Left forelimb (tissue), 1 donor: ENCODE results near the gene IDH1.
"Not testable (repeated sequence)": the region's sequence is repeated elsewhere in the genome, so short reads cannot be mapped to it uniquely, and the experiment has no call there.

ENCODE experiments used
- DNase-seq: peaks from one replicate; pipeline ENCODE4 v3.0.0-alpha.2; 2018; ENCODE audit warnings: low spot score

Gene IDH1

DNA sequence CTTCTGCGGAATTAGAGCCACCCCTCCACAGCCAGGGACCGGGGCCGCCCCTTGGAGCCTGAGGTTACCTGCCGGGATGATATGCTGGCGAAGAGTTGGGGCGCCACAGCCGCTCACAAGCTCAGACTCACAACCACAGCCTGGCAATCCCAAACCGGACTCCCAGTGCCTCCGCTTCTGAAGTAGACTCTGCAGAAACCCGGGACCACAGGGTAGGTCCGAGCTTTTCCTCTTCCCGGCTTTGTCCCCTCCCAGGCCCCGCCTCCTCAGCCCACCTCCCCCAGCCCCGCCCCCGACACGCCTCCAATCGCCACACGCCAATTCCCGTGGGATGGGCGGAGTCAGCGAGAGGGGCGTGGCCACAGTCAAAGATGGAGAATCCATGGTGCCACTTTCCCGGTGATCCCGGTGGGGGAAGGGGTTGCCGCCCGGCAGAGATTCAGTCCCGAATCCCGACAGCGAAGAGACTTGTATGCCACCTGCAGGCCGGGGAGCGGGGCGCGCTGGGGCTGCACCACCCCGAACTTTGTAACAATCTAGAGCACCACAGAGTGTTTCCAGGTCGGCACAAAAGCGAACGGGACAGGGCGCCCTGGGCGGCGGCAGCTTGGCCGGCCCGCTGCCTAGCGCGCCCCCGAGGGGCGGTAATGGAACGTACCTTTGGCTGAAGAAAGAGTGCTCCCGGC, at the start of gene IDH1:
Gene IDH1, minus strand, starts transcription at position 201 of the 686 bp plus-strand sequence. CDS start 3,520 bp downstream, outside the sequence.
- DNase-seq, result peak; percentile 99

DNA sequence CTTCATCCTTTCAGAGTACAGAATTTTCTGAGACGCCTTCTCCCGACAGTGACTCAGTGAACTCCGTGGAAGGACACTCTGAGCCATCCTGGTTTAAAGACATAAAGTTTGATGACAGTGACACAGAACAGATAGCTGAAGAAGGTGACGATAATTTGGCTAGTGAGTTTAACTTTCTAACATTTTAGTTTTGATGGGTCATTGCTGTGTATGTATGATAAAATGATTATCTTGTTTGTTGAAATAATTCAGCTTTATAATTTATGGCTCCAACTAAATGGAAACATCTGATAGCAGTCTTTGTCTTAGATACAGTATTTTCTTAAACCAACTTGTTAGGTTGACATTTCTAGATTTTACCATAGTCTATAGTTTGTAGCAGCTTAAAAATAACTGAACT, 49.3 kb upstream of the IDH1 start:
- DNase-seq, result no peak

DNA sequence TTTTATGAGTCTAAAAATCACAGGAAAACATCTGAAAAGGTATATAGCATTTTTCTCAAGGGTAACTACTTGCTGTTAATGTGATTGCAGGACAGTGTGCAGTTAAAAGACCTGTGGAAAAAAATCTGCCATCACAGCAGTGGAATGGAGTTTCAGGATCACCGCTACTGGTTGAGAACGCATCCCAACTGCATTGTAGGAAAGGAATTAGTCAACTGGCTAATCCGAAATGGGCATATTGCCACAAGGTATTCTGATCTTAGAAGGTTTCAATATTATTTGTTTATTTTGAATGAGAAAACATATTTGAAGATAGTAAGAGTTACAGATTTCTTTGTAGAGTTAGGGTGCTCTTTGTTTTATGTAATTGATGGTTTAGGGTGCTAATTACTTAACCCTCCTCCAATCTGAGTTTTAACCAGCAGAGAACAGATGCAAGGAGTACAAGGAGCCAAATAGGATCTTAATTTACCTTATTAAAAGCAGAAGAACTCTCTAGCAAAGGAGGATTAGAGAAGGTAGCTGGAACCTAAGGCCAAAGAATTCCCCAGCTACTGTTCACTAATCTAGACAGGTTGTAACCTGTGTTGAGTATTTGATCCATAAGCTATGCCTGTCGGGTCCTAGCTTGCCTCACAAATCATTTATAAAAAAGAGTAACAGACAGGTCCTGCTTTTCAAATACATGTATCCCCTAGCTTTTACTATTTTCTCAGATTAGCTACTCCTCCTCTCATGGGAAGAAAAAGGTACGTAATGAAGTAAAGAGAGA, 46.2 kb upstream of the IDH1 start:
- no peak for DNase-seq

DNA sequence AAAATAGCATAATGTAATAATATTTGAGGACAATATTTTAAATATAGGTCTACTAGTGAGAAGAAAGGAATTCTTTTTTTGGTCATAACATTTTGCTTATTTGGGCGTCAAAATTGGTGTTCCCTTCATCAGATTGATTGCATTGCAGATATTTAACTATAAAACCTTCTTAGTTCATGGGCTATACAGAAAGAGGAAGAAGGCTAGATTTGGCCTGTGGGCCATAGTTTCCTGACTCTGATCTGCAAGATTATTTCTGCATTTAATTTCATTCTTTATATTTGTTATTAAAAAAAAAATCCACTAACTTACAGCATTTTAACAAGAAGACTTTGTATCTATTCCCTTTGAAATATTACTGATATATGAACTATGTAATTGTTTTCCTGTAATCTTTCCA, 43.1 kb upstream of the IDH1 start:
- DNase-seq, result no peak

DNA sequence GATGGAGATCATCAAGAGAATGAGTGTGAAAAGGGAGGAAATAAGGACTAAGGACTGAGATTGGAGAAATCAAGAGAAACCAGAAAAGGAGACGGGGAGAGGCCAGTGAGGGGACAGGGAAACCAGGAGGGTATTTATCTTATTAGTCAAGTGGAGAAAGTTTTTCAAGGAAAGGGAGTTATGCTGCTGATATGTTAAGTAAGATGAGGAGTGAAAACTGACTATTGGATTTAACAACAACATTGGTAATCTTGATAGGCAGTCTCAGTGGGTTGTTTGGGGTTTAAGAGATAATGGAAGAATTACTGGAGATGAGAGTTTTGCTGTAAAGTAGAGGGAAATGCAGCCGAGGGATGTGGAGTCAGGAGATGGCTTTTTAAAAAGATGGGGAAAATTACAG, 41.7 kb upstream of the IDH1 start:
- DNase-seq, result no peak

DNA sequence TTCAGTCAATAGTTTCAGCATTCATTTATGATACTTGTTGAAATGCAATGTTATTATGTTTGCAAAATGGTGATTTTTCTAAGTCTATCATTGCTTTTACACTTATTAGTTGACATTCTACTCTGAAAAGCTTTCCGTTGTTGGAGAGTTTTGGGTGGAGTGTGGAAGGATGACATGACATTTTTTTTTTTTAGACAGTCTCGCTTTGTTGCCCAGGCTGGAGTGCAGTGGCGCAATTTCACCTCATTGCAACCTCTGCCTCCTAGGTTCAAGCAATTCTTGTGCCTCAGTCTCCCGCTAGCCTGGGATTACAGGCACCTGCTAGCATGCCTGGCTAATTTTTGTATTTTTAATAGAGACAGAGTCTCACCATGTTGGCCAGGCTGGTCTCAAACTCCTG, 41.0 kb upstream of the IDH1 start:
- DNase-seq, result no peak

DNA sequence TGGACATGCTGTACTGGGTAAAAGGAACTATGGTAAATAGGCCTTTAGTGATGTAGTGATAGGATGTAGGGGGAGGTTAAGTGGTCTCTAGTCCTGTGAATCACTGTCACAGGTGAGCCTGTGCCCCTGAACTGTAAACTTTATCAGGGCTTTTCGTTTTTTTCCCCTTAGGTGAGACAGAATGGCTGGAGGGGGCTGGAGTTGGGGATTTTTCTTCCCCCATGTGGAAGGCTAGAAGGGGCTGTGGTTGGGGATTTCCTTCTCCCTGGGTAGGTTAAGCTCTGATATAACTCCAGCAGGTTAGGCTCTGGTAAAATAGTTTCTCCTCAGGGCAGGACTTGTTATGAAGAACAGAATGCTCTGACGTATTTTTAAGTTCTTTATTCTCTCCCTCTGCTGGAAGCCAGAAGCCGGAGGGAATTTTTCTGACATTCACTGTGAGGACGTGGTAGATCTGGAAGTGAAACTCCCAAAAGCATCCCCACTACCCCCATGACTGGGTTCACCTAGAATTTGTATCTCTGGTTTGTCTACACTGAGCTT, 39.7 kb upstream of the IDH1 start:
- DNase-seq, result no peak

DNA sequence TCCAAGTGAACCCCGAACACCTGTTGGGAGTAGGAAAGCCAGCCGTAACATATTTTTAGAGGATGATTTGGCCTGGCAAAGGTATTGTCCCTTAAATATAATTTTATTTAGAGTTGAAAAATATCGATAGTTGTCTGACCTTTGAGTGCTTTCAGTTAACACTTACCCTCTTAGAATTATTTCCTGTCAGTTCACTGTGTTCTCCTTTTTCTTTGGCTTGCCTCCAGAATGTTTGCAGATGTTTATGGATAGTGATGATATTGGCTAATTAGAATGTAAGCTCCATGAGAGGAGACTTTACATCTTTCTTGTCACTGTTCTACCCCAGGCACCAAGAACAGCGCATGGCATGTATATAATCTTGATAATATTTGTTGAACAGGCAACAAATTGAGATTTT, 31.0 kb upstream of the IDH1 start:
- no peak for DNase-seq

DNA sequence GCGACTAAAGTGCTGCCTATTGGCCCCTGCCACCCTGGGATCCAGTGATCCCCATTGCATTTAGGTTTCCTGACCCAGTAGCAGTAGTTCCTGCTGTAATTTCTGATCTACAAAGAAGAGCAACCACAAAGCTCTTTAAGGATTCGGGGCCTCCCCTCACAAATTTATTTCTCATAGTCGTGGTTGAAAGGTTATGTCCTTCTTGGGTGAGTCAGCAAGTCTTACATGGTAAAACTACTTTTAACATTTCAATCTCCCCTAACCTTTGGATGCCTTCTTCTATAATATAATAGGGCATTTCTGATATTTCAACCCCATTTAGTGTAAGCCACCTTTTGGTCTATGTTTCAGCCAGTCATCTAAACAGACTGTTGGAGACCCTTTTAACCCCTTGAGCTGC, 26.1 kb upstream of the IDH1 start:
- DNase-seq, result no peak

DNA sequence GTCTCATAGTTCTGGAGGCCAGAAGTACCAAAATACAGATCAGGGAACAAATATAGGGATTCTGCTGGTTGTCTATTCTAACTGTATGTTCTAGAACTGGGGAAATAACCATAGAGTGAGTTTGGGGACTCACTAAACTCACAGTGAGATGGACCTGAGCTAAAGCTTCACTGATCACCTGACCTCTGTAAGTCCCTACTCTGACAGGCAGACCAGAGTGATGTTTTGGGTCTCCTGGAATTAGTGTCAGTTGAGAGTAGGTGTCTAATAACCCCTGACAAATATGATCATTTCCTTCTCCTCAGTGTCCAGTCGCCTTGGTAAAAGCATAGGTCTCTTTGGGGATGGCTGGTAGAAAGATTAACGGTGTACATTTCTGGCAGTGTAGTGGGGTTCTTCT, 25.4 kb upstream of the IDH1 start:
- DNase-seq, result no peak

DNA sequence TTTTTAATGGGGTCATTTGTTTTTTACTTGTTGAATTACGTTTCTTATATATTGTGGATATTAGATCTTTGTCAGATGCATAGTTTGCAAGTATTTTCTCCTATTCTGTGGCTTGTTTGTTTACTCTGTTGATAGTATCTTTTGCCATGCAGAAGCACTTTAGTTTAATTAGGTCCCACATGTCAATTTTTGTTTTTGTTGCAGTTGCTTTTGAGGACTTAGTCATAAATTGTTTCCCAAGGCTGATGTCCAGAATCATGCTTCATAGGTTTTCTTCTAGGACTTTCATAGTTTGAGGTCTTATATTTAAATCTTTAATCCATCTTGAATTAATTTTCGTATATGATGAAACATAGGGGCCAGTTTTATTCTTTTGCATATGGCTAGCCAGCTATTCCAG, 24.4 kb upstream of the IDH1 start:
- no peak for DNase-seq

DNA sequence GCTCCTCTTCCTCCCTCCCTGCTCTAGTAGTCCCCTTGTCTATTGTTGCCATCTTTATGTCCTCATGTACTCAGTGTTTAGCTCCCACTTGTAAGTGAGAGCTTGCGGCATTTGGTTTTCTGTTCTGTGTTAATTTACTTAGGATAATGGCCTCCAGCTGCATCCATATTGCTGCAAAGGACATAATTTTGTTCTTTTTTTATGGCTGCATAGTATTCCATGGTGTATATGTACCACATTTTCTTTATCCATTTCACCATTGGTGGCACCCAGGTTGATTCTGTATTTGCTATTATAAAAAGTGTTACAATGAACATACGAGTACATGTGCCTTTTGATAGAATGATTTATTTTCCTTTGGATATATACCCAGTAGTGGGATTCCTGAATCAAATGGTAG, 23.7 kb upstream of the IDH1 start:
- no peak for DNase-seq

DNA sequence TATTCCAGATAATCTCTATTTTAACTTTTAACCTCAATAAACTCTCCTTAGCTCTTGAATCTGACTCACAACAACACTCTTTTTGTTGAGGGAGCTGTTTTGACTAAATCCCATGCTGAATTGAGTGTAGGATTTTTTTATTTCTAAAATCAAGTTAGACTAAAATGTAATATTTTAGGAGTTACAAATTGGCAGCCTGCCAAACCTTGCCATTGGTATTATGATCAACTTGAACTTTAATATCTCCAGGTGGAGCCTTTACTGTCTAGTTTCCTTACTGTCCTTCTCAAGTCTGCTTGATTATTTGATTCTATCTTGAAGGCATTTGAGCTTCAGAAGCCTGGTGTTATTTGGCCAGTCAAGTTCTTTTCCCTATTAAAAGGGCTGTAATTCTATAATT, 19.9 kb upstream of the IDH1 start:
- no peak for DNase-seq

DNA sequence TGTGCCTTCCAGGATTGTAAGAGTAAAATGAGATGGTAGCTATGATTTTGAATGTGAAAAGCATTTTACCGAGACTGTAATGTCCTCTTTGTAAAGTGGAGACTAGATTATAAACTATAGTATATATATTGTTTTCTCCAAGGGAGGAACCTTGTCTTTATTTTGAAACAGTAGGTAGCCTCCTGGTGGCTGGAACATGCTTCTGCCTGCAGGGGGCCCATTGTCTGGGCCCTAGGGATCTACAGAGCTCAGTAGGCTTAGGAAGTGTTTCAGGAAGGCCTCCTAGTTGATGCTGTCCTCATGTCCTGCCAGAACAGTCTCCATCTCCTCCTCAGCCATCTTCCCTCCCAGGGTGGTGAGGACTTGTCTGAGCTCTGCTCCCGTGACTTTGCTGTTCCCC, 14.2 kb upstream of the IDH1 start:
- no peak for DNase-seq

DNA sequence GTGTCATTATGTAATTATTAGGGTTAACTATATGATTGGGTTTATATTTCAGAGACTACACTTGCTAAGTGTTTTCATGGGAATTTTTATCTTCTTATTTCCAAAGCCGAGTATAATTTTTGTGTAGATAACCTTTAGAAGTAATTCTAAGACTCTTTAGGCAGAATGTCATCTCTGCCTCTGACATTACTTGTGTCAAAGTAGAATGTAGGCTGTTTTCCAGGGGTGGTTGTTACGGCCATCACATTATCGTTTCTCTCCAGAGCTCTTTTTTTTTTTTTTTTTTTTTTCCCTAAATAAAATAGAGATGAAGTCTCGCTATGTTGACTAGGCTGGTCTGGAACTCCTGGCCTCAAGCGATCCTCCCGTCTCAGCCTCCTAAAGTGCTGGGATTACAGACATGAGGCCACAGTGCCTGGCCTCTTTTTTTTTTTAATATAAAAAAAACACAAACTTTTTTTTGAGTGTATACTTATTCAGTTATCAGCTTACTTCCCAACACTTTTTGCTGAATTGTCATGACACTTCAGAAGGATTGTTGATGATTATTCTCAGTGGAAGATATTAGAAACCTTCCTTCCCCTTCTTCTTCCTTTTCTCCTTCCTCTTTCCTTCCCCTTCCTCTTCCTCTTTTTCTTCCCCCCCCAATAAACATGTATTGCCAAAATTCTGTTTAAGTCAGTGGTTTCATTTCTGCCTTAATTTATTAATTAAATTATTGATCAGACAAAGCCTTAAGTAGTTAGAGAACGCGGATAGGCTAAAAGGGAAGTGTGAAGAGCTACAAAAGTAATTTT, 13.5 kb upstream of the IDH1 start:
- DNase-seq, result no peak

DNA sequence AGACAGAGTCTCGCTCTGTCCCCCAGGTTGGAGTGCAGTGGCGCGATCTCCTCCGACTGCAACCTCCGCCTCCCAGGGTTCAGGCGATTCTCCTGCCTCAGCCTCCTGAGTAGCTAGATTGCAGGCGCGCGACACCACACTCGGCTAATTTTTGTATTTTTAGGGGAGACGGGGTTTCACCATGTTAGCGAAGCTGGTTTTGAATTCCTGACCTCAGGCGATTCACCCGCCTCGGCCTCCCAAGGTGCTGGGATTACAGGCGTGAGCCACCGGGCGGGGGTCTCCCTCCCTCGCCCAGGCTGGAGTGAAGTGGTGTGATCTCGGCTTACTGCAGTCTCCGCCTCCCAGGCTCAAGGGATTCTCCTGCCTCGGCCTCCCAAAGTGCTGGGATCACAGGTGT, 12.7 kb upstream of the IDH1 start:
- not testable (repeated sequence) for DNase-seq

DNA sequence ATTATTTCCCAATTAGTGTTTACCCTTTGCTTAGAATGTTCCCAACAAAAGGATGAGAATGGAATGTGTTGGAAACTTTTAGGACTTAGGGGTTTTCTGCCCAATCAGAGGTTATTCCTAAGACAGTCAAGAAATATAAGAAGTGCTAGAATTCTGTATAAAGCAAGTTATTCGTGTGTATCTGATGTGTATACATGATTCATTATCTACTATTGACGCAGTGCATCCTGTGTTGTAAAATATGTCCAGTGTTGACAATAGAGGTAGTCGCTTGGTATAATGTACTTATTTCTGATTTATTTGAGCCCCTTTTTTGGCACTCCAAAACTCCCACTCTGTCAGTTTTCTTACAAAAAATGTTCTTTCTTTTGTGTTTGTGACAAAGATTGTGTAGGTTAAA, 12.1 kb upstream of the IDH1 start:
- no peak for DNase-seq

DNA sequence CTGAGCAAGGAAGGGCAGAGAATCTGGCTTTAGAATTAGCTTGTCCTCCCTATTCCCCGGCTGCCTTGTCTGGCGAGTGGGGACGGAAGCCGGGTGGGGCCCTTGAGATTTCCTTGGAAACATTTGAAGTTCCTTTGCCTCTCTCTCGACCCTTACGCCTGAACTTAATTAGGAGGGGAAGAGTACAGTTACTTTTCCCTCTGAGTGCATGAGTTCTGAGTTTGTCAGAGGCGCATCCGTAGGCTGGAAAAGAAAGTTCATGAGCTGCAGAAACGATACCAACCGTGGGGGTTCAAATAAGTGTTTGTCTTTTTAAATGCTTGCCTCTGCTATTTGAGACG, 11.7 kb upstream of the IDH1 start:
- DNase-seq, result no peak

DNA sequence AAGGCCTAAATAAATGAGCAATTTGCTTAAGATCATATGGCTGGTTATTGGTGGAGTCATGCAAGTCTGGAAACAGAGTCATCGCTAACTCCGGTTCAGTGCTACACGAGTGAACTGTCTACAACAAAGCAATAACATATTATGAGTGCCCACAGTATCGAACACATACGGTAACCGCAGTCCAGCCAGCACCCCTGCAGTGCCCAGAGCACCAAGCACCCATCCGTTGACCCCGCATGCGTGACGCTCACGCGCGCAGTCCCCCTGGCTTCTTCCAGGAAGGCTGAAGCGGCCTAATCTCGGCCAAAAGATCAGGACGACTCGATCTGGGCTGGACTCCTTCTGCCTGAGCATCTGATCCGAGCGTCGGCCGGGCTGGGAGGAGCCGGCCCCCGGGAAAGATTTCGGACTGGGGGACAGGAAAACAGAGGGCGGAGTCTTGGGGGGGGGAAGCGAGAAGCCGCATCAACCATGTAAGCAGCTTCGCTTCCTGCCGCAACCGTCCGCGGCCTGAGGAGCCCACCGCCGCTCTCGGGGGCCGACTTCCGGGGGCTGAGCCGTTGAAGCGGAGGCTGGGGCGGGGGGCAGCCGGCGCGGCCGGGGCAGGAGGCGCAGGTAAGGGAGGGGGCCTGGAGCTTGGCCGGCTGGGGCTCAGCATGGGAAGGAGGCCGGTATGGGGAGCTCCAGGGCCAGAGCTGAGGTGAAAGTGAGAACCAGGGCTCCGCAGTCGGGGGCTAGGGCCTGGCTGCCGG, 11.1 kb upstream of the IDH1 start, which contains the start of gene PIKFYVE:
Gene PIKFYVE, plus strand, starts transcription at position 455 of the 752 bp plus-strand sequence. CDS start 5,265 bp downstream, outside the sequence.
- DNase-seq, result peak; percentile 97

DNA sequence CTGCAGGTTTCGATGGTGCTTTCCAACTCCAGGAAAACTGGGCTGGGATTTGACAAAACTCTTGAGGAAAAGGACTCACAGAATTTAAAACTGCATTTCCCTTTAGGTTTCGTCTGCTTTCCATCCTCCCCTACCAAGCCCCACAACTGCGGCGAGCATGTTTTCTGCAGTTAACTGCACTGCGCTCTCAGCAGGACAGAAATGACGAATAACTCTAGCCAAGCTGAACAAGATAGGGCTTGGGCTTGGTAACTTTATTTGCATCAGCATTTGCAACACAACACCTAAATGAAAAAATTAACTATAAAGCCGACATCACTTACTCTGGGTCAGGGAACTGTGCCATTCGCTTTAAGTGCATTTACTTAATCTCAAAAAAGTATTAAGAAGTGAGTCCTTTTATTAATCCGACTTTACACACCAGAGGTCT, 10.5 kb upstream of the IDH1 start:
- DNase-seq, result no peak

DNA sequence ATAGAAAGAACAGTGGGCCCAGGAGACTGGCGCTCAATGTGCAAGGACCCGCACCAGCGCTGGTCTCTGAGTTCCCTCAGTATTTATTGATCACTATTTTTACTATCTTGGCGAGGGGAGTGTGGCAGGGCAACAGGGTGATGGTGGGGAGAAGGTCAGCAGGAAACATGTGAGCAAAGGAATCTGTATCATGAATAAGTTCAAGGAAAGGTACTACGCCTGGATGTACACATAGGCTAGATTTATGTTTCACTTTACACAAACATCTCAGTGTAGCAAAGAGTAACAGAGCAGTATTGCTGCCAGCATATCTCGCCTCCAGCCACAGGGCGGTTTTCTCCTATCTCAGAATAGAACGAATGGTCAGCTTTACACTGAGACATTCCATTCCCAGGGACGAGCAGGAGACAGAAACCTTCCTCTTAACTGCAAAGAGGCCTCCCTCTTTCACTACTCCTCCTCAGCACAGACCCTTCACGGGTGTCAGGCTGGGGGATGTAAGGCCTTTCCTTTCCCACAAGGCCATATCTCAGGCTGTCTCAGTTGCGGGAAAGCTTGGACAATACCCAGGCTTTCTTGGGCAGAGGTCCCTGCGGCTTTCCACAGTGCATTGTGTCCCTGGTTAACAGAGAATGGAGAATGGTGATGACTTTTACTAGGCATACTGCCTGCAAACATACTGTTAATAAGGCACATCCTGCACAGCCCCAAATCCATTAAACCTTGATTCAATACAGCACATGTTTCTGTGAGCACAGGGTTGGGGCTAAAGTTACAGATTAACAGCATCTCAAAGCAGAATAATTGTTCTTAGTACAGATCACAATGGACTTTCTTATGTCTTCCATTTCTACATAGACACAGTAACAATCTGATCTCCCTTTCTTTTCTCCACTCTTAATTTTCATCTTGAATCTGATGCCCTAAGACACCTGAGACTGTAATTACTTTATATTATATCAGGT, 2.3 kb upstream of the IDH1 start:
- DNase-seq, result not testable (repeated sequence)
